ENCODE results near the gene GAS6. TPM values are rescaled to one million over a fixed set of nuclear protein-coding genes. Genes with fewer than 3 reads are reported as not detected.
"Not testable (repeated sequence)": the region's sequence is repeated elsewhere in the genome, so short reads cannot be mapped to it uniquely, and the experiment has no call there.

The GAS6 gene
- total RNA-seq, 1 donor from 2014 or later: 36.5 TPM

GRCh38 chr13:113826446-113826845, 37.4 kb downstream of the GAS6 start:
- DNase-seq (ENCODE audit: low spot score): not testable (repeated sequence)

GRCh38 chr13:113825841-113826240, 38.0 kb downstream of the GAS6 start:
- DNase-seq (ENCODE audit: low spot score) (no peak), ATAC-seq (no peak)

More at GRCh38 chr13:113826446-113826845, 37.4 kb downstream of the GAS6 start:
- not testable (repeated sequence) for ATAC-seq

- no peak for DNase-seq (ENCODE audit: low spot score)
- no peak for ATAC-seq
Observed at GRCh38 chr13:113823771-113824170, 40.1 kb downstream of the GAS6 start.

GRCh38 chr13:113822956-113823744, 40.7 kb downstream of the GAS6 start:
- DNase-seq (ENCODE audit: low spot score): no peak
- no peak for ATAC-seq

GRCh38 chr13:113822266-113822665, 41.6 kb downstream of the GAS6 start:
- no peak for DNase-seq (ENCODE audit: low spot score)

GRCh38 chr13:113821847-113822246, 42.0 kb downstream of the GAS6 start:
- ATAC-seq (no peak), DNase-seq (ENCODE audit: low spot score) (no peak)

More at GRCh38 chr13:113822266-113822665, 41.6 kb downstream of the GAS6 start:
- ATAC-seq: no peak

- ATAC-seq: no peak
- DNase-seq (ENCODE audit: low spot score): no peak
Observed at GRCh38 chr13:113820813-113821651, 42.8 kb downstream of the GAS6 start.

GRCh38 chr13:113819731-113820715, 43.9 kb downstream of the GAS6 start:
- ATAC-seq (no peak), DNase-seq (ENCODE audit: low spot score) (no peak)

GRCh38 chr13:113819341-113819730, 44.5 kb downstream of the GAS6 start:
- DNase-seq (ENCODE audit: low spot score) (no peak), ATAC-seq (no peak)

- ATAC-seq: no peak
- no peak for DNase-seq (ENCODE audit: low spot score)
Observed at GRCh38 chr13:113818700-113819295, 45.1 kb downstream of the GAS6 start.

- DNase-seq (ENCODE audit: low spot score): no peak
Observed at GRCh38 chr13:113817860-113818691, 45.8 kb downstream of the GAS6 start.

GRCh38 chr13:113816946-113817859, 46.7 kb downstream of the GAS6 start:
- ATAC-seq (peak; percentile 80), DNase-seq (ENCODE audit: low spot score) (peak; percentile 89)

More at GRCh38 chr13:113817860-113818691, 45.8 kb downstream of the GAS6 start:
- ATAC-seq: no peak

- ATAC-seq (no peak), DNase-seq (ENCODE audit: low spot score) (no peak)
Observed at GRCh38 chr13:113816254-113816929, 47.5 kb downstream of the GAS6 start.

- no peak for ATAC-seq
- no peak for DNase-seq (ENCODE audit: low spot score)
Observed at GRCh38 chr13:113815151-113816058, 48.5 kb downstream of the GAS6 start.

- ATAC-seq (no peak), DNase-seq (ENCODE audit: low spot score) (no peak)
Observed at GRCh38 chr13:113814435-113814821, 49.4 kb downstream of the GAS6 start.

GRCh38 chr13:113813749-113814434, 50.0 kb downstream of the GAS6 start:
- DNase-seq (ENCODE audit: low spot score) (no peak), ATAC-seq (peak; percentile 23)

Data from left lobe of liver (tissue), 2 donors.